ENCODE data around the gene USO1. TPM values are rescaled to one million over a fixed set of nuclear protein-coding genes. Genes with fewer than 3 reads are reported as not detected.

Gene USO1
- total and polyA plus RNA-seq, 9 of the 15 experiments (the other 6 are each of a cell fraction or from before 2014, with no cell fraction given), result 19.3 to 97.8 (median 48.5) TPM

GRCh38 chr4:75710246-75710645 is 14.1 kb upstream of the USO1 start:
- ChIA-PET CTCF (ENCODE audit: low intra/inter-chr PET ratio) (no interaction called here), POLR2A (interaction anchor here (0.8 to 7.2 kb wide), 3 partner anchors 10 to 14 kb away, joined by 3 to 57 read pairs (median 4); partner anchors contain the start of gene USO1)
- intact Hi-C loops (cut with micrococcal nuclease) (no loop called here), in situ Hi-C loops (cut with MboI) (no loop called here)
- no peaks in the 10 kb centered on the region for H3K4me1 ChIP-seq (replicated peaks in 1 of 2; ENCODE audit: control insufficient read depth in 2 of 2, insufficient read depth in 2 of 2, low read length in 2 of 2)
- H3K79me2 ChIP-seq (ENCODE audit: control insufficient read depth, insufficient read depth, low read length), result no peaks in the 10 kb centered on the region; the same call in 1 of the 3 replicates
- no peaks in the 10 kb centered on the region for H3K27me3 ChIP-seq (ENCODE audit: control insufficient read depth in 2 of 2, insufficient read depth in 2 of 2, low read length in 2 of 2)
- 52% methylated on average over 4 of the region's 4 CpGs for WGBS (ENCODE audit: insufficient coverage, low coverage, missing lambda C conversion rate)
- no peak for DNase-seq (ENCODE audit: extremely low read depth in 1 of 4, low spot score in 3 of 4)
- H2AFZ ChIP-seq (ENCODE audit: low read depth, low read length), result no peak overlapping the region
- no peak overlapping the region for H3K27ac ChIP-seq (ENCODE audit: extremely low read depth, low read depth, low read length)
- no peaks in the 10 kb centered on the region for H3K9me1 ChIP-seq (ENCODE audit: control insufficient read depth, insufficient read depth, low read length)
- no peak overlapping the region for H3K4me2 ChIP-seq (ENCODE audit: insufficient read depth, low read length)
- BruUV-seq (replicated peaks), result no TSS peak
- TF ChIP-seq ARID2 (IDR thresholded peaks at IDR 0.05) (no peak), CHD4 (IDR thresholded peaks at IDR 0.05; ENCODE audit: insufficient read depth, insufficient replicate concordance, low read depth, low read length, poor library complexity, severe bottlenecking) (no peak), NR3C1 (CRISPR knock-in tag; IDR thresholded peaks at IDR 0.05) (no peak), NUFIP1 (IDR thresholded peaks at IDR 0.05; ENCODE audit: partially characterized antibody) (no peak), GTF2B (IDR thresholded peaks at IDR 0.05; ENCODE audit: extremely low read depth, insufficient read length) (no peak), MED1 (CRISPR knock-in tag; IDR thresholded peaks at IDR 0.05; ENCODE audit: borderline replicate concordance) (no peak), RNF2 (IDR thresholded peaks at IDR 0.05) (no peak), FUS (optimal IDR thresholded peaks at IDR 0.05; ENCODE audit: low read depth, low read length) (no peak), MEIS2 (IDR thresholded peaks at IDR 0.05; ENCODE audit: partially characterized antibody) (peak; percentile 50), SMARCE1 (IDR thresholded peaks at IDR 0.05) (no peak), ZKSCAN3 (CRISPR knock-in tag; IDR thresholded peaks at IDR 0.05) (no peak), SOX6 (IDR thresholded peaks at IDR 0.05) (peak; percentile 42; the same call in 1 of the 2 replicates), MCM3 (IDR thresholded peaks at IDR 0.05) (no peak), RHOXF2B (CRISPR knock-in tag; conservative IDR thresholded peaks at IDR 0.05) (no peak), CHD1 (IDR thresholded peaks at IDR 0.05; ENCODE audit: low read length) (no peak)
- TF ChIP-seq, protein P1, sequence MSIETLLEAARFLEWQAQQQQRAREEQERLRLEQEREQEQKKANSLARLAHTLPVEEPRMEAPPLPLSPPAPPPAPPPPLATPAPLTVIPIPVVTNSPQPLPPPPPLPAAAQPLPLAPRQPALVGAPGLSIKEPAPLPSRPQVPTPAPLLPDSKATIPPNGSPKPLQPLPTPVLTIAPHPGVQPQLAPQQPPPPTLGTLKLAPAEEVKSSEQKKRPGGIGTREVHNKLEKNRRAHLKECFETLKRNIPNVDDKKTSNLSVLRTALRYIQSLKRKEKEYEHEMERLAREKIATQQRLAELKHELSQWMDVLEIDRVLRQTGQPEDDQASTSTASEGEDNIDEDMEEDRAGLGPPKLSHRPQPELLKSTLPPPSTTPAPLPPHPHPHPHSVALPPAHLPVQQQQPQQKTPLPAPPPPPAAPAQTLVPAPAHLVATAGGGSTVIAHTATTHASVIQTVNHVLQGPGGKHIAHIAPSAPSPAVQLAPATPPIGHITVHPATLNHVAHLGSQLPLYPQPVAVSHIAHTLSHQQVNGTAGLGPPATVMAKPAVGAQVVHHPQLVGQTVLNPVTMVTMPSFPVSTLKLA (conservative IDR thresholded peaks at IDR 0.05), result no peak
- TF ChIP-seq, protein P2, sequence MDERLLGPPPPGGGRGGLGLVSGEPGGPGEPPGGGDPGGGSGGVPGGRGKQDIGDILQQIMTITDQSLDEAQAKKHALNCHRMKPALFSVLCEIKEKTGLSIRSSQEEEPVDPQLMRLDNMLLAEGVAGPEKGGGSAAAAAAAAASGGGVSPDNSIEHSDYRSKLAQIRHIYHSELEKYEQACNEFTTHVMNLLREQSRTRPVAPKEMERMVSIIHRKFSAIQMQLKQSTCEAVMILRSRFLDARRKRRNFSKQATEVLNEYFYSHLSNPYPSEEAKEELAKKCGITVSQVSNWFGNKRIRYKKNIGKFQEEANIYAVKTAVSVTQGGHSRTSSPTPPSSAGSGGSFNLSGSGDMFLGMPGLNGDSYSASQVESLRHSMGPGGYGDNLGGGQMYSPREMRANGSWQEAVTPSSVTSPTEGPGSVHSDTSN (CRISPR knock-in tag; IDR thresholded peaks at IDR 0.05; ENCODE audit: low read depth), result no peak
- TF ChIP-seq, protein P2 (tag; conservative IDR thresholded peaks at IDR 0.05; ENCODE audit: low read depth), result 0 out of 2 replicates have a peak, but pooled peaks have one; percentile 25
- no peaks in the 10 kb centered on the region for H3K9me3 ChIP-seq (replicated peaks; ENCODE audit: control insufficient read depth, insufficient read depth, low read depth, low read length)
- no peaks in the 10 kb centered on the region for H4K20me1 ChIP-seq (replicated peaks; ENCODE audit: control insufficient read depth, insufficient read depth, low read length)
- H3K36me3 ChIP-seq (ENCODE audit: control insufficient read depth, insufficient read depth, low read length), result no peaks in the 10 kb centered on the region; the same call in 2 of the 3 replicates
- H3K4me3 ChIP-seq, result no peak overlapping the region
- no peak overlapping the region for H3K9ac ChIP-seq (ENCODE audit: insufficient read depth in 1 of 2, low read depth in 2 of 2, low read length in 2 of 2)
- peak; percentile 25; the same call in 1 of the 3 replicates for ATAC-seq
- no peak for FAIRE-seq
